Measurements from ENCODE around the gene SLC35G4. TPM values are rescaled to one million over a fixed set of nuclear protein-coding genes. Genes with fewer than 3 reads are reported as not detected.

The SLC35G4 gene
- total and polyA plus RNA-seq, 2 of the 13 experiments (the other 11 are each of a cell fraction or from before 2014, with no cell fraction given): not detected

DNA sequence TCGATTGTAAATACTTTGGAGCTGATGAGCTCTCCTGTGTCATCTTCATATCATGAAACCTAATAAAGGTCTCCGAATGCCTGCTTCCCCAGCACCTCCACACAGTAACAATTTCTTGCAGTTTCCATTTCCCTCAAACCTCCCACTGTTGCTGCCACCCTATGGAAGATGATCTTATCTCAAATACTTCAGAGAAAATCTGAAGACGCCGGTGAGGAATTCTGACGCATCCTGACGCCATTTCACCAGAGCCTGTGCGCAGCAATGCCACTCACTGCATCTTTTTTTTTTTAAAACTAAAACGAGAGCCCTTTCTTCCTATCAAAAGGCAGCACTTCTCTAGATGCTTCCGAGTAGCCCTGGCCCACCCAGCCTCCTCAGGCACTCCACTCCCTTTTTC, 47.8 kb downstream of the SLC35G4 start:
- ChIA-PET POLR2A (no interaction called here), CTCF (ENCODE audit: low intra/inter-chr PET ratio, low total read pairs) (no interaction called here)
- Histone ChIP-seq H3K27ac (ENCODE audit: extremely low read length, insufficient read depth, low read length) (no peak overlapping the region), H3K9ac (ENCODE audit: insufficient read depth, low read depth, low read length) (no peak overlapping the region), H3K4me2 (ENCODE audit: low read depth, low read length) (no peak overlapping the region), H3K4me3 (replicated peaks in 1 of 3; ENCODE audit: insufficient read depth in 1 of 3, low read depth in 2 of 3, low read length in 3 of 3) (no peak overlapping the region), H3K36me3 (replicated peaks in 1 of 2; ENCODE audit: control insufficient read depth in 1 of 2, insufficient read depth in 2 of 2, low read length in 2 of 2) (no peaks in the 10 kb centered on the region), H3K4me1 (ENCODE audit: insufficient read depth, low read length) (no peaks in the 10 kb centered on the region), H3K9me3 (ENCODE audit: low read length) (no peaks in the 10 kb centered on the region), H4K20me1 (ENCODE audit: insufficient read depth, low read length) (no peaks in the 10 kb centered on the region), H2AFZ (ENCODE audit: low read length) (no peak overlapping the region), H3K27me3 (ENCODE audit: control insufficient read depth in 1 of 2, insufficient read depth in 2 of 2, low read length in 2 of 2) (peaks cover 6 to 30% of the 10 kb centered on the region in 2 experiments; a peak in 4 of 5 replicates), H3K79me2 (ENCODE audit: insufficient read depth, low read length) (no peaks in the 10 kb centered on the region)
- FAIRE-seq (no peak), DNase-seq (ENCODE audit: low spot score) (no peak), ATAC-seq (no peak)
- intact Hi-C loops (cut with micrococcal nuclease; ENCODE audit: unreplicated experiment): loop anchor here (10.0 kb wide), 1 partner anchor 88 kb away; no protein-coding TSS in a partner anchor
- TF ChIP-seq ZNF678 (CRISPR knock-in tag; IDR thresholded peaks at IDR 0.05) (no peak), PAX8 (CRISPR knock-in tag; IDR thresholded peaks at IDR 0.05; ENCODE audit: borderline replicate concordance) (no peak), ZNF33A (CRISPR knock-in tag; IDR thresholded peaks at IDR 0.05; ENCODE audit: borderline replicate concordance) (no peak), PPARG (CRISPR knock-in tag; conservative IDR thresholded peaks at IDR 0.05) (no peak), ZNF790 (CRISPR knock-in tag; IDR thresholded peaks at IDR 0.05; ENCODE audit: borderline replicate concordance) (no peak)
- TF ChIP-seq, protein P1, sequence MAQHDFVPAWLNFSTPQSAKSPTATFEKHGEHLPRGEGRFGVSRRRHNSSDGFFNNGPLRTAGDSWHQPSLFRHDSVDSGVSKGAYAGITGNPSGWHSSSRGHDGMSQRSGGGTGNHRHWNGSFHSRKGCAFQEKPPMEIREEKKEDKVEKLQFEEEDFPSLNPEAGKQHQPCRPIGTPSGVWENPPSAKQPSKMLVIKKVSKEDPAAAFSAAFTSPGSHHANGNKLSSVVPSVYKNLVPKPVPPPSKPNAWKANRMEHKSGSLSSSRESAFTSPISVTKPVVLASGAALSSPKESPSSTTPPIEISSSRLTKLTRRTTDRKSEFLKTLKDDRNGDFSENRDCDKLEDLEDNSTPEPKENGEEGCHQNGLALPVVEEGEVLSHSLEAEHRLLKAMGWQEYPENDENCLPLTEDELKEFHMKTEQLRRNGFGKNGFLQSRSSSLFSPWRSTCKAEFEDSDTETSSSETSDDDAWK (CRISPR knock-in tag; IDR thresholded peaks at IDR 0.05): no peak
- in situ Hi-C loops (cut with HindIII; ENCODE audit: extremely low pct_ligation_motif_present, low pct_unique_long_range_greater_than_20kb): loop anchor here (10.0 kb wide), 2 partner anchors 68 to 388 kb away; no protein-coding TSS in a partner anchor
- BruUV-seq (replicated peaks): no TSS peak
- WGBS (ENCODE audit: low lambda C conversion rate): 44% methylated on average over 9 of the region's 9 CpGs

DNA sequence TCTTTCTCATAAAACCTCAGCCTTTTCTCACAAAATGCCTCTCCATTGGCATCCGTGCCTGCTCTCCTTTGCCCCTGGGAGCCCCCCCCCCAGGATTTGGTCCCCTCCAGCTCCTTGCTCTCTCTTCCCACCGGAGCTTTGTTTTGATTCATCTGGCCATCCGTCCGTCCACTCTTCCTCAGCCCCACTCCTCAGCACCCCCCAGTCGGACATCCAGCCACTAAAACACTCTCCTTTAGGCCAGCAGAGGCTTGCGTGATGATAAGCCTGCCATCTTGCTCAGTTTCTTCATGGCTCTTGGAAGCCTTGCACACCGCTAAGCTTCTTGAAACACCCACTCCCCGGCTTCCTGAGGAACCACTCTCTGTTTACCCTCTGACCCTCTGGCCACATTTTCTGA, 48.2 kb downstream of the SLC35G4 start:
- POLR2A ChIA-PET: no interaction called here
- no TSS peak for BruUV-seq (replicated peaks)
- TF ChIP-seq PHB2 (IDR thresholded peaks at IDR 0.05; ENCODE audit: partially characterized antibody) (no peak), SRSF1 (optimal IDR thresholded peaks at IDR 0.05; ENCODE audit: low read depth, low read length) (no peak)
- TF ChIP-seq, protein P2, sequence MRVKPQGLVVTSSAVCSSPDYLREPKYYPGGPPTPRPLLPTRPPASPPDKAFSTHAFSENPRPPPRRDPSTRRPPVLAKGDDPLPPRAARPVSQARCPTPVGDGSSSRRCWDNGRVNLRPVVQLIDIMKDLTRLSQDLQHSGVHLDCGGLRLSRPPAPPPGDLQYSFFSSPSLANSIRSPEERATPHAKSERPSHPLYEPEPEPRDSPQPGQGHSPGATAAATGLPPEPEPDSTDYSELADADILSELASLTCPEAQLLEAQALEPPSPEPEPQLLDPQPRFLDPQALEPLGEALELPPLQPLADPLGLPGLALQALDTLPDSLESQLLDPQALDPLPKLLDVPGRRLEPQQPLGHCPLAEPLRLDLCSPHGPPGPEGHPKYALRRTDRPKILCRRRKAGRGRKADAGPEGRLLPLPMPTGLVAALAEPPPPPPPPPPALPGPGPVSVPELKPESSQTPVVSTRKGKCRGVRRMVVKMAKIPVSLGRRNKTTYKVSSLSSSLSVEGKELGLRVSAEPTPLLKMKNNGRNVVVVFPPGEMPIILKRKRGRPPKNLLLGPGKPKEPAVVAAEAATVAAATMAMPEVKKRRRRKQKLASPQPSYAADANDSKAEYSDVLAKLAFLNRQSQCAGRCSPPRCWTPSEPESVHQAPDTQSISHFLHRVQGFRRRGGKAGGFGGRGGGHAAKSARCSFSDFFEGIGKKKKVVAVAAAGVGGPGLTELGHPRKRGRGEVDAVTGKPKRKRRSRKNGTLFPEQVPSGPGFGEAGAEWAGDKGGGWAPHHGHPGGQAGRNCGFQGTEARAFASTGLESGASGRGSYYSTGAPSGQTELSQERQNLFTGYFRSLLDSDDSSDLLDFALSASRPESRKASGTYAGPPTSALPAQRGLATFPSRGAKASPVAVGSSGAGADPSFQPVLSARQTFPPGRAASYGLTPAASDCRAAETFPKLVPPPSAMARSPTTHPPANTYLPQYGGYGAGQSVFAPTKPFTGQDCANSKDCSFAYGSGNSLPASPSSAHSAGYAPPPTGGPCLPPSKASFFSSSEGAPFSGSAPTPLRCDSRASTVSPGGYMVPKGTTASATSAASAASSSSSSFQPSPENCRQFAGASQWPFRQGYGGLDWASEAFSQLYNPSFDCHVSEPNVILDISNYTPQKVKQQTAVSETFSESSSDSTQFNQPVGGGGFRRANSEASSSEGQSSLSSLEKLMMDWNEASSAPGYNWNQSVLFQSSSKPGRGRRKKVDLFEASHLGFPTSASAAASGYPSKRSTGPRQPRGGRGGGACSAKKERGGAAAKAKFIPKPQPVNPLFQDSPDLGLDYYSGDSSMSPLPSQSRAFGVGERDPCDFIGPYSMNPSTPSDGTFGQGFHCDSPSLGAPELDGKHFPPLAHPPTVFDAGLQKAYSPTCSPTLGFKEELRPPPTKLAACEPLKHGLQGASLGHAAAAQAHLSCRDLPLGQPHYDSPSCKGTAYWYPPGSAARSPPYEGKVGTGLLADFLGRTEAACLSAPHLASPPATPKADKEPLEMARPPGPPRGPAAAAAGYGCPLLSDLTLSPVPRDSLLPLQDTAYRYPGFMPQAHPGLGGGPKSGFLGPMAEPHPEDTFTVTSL (CRISPR knock-in tag; IDR thresholded peaks at IDR 0.05; ENCODE audit: borderline replicate concordance): no peak
- TF ChIP-seq, protein P3, sequence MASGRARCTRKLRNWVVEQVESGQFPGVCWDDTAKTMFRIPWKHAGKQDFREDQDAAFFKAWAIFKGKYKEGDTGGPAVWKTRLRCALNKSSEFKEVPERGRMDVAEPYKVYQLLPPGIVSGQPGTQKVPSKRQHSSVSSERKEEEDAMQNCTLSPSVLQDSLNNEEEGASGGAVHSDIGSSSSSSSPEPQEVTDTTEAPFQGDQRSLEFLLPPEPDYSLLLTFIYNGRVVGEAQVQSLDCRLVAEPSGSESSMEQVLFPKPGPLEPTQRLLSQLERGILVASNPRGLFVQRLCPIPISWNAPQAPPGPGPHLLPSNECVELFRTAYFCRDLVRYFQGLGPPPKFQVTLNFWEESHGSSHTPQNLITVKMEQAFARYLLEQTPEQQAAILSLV (CRISPR knock-in tag; IDR thresholded peaks at IDR 0.05; ENCODE audit: borderline replicate concordance): no peak

More for the DNA sequence above, 48.2 kb downstream of the SLC35G4 start:
- no peaks in the 10 kb centered on the region for H4K20me1 ChIP-seq (ENCODE audit: insufficient read depth, low read length)
- no peak for FAIRE-seq
- intact Hi-C loops (cut with micrococcal nuclease; ENCODE audit: unreplicated experiment): loop anchor here (10.0 kb wide), 1 partner anchor 87 kb away; no protein-coding TSS in a partner anchor
- no peaks in the 10 kb centered on the region for H3K36me3 ChIP-seq (replicated peaks in 1 of 2; ENCODE audit: control insufficient read depth in 1 of 2, insufficient read depth in 2 of 2, low read length in 2 of 2)
- no peak overlapping the region for H3K27ac ChIP-seq (ENCODE audit: extremely low read length, insufficient read depth, low read length)
- in situ Hi-C loops (cut with HindIII; ENCODE audit: extremely low pct_ligation_motif_present, low pct_unique_long_range_greater_than_20kb): loop anchor here (10.0 kb wide), 2 partner anchors 67 to 387 kb away; no protein-coding TSS in a partner anchor
- H3K9me3 ChIP-seq (ENCODE audit: low read length): no peaks in the 10 kb centered on the region
- H3K4me2 ChIP-seq (ENCODE audit: low read depth, low read length): no peak overlapping the region
- no peak for DNase-seq (ENCODE audit: low spot score)
- H3K79me2 ChIP-seq (ENCODE audit: insufficient read depth, low read length): no peaks in the 10 kb centered on the region
- H3K27me3 ChIP-seq (ENCODE audit: control insufficient read depth in 1 of 2, insufficient read depth in 2 of 2, low read length in 2 of 2): peaks cover 6 to 34% of the 10 kb centered on the region in 2 experiments; a peak in 4 of 5 replicates
- 44% methylated on average over 8 of the region's 8 CpGs for WGBS (ENCODE audit: low lambda C conversion rate)
- no peaks in the 10 kb centered on the region for H3K4me1 ChIP-seq (ENCODE audit: insufficient read depth, low read length)
- no peak overlapping the region for H2AFZ ChIP-seq (ENCODE audit: low read length)
- H3K9ac ChIP-seq (ENCODE audit: insufficient read depth, low read depth, low read length): no peak overlapping the region
- ATAC-seq: no peak
- H3K4me3 ChIP-seq (replicated peaks in 1 of 3; ENCODE audit: insufficient read depth in 1 of 3, low read depth in 2 of 3, low read length in 3 of 3): no peak overlapping the region
- CTCF ChIA-PET (ENCODE audit: low intra/inter-chr PET ratio, low total read pairs): no interaction called here

Data from HepG2 (cell line).